AG04450 (cell line): ENCODE results near the gene ELAC2. TPM values are rescaled to one million over a fixed set of nuclear protein-coding genes. Genes with fewer than 3 reads are reported as not detected.

Source experiments
- CTCF ChIA-PET: fragments of 300-600, 350-600 bp; formaldehyde crosslinking; extraction: SDS; loops from one replicate; lab custom pipeline; 2022; ENCODE audit warnings: antibody characterized with exemption, inconsistent platforms; lab: Charles Lee
- POLR2A ChIA-PET: fragments of 350-600 bp; formaldehyde crosslinking; extraction: SDS; loops from one replicate; lab custom pipeline; 2021; ENCODE audit warnings: antibody characterized with exemption, inconsistent platforms; lab: Yijun Ruan, JAX
- DNase-seq: peaks from one replicate; pipeline ENCODE4 v3.0.0-alpha.2; 2011; ENCODE audit warnings: low read depth, low spot score
- H3K27ac ChIP-seq: one replicate; pipeline ENCODE4 v1.5.1; 2012; ENCODE audit warnings: low read depth, low read length, control low read depth
- H3K27me3 ChIP-seq: one replicate; pipeline ENCODE4 v1.6.0; 2012; ENCODE audit warnings: low read length; ENCODE audit not compliant: control insufficient read depth, insufficient read depth
- H3K4me3 ChIP-seq: 2 replicates; pipeline ENCODE4 v1.5.1; 2011; ENCODE audit warnings: mild to moderate bottlenecking, low read depth, low read length, control low read depth
- H3K9me3 ChIP-seq: 2 replicates; pipeline ENCODE4 v1.5.1; 2012; ENCODE audit warnings: low read length; ENCODE audit not compliant: control insufficient read depth, insufficient read depth
- CTCF ChIP-seq: IDR thresholded peaks from 2 replicates; pipeline ENCODE4 v1.5.1; 2011; ENCODE audit warnings: low read depth, low read length, control low read depth, inconsistent platforms
- polyA plus RNA-seq: library from polyadenylated mRNA; depleted of rRNA; stranded (reverse); fragments of >200 nt; gene quantifications from 2 replicates; pipeline ENCODE4 v1.2.3, GENCODE V29; 2011

ELAC2 gene
- polyA plus RNA-seq, 1 experiment, result 41.0 TPM

DNA sequence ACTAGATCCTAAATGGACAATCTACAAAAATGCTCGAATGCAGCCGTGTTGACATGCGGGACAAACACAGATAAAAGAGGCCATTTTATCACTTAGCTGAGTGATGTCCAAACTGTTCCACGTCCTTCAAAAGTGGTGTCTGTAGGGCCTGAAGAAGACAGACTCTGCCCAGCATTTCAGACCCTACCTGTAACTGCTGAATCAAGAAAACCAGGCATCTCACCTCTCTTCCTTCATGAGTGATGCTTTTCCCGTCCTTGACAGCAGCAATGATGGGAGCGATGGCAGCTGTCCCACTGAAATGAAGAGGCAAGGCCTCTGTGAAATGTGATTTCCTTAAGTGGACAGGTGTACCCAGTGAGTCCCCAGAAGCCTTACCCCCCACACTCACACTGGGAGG is 12.3 kb downstream of the ELAC2 start:
- DNase-seq, result no peak
- CTCF ChIA-PET, result interaction anchor here (1.0 to 3.6 kb wide), 3 partner anchors 263 to 824 kb away, joined by 3 to 18 read pairs (median 9); no protein-coding TSS in a partner anchor
- Histone ChIP-seq H3K27ac (no peak overlapping the region), H3K4me3 (no peak overlapping the region), H3K9me3 (no peaks in the 10 kb centered on the region), H3K27me3 (no peaks in the 10 kb centered on the region)
- POLR2A ChIA-PET, result interaction anchor here (1.1 kb wide), 1 partner anchor 13 kb away, joined by 3 read pairs; the partner anchor contains the start of gene ELAC2
- no peak for TF ChIP-seq CTCF

GRCh38 chr17:13004336-13004735 is 13.5 kb downstream of the ELAC2 start:
- Histone ChIP-seq H3K27me3 (no peaks in the 10 kb centered on the region), H3K4me3 (no peak overlapping the region), H3K9me3 (no peaks in the 10 kb centered on the region), H3K27ac (no peak overlapping the region)
- TF ChIP-seq CTCF, result no peak
- ChIA-PET CTCF (interaction anchor here (0.6 to 4.2 kb wide), 13 partner anchors 9 to 1023 kb away, joined by 3 to 43 read pairs (median 3); partner anchors contain the start of gene ELAC2), POLR2A (interaction anchor here (1.1 kb wide), 1 partner anchor 14 kb away, joined by 3 read pairs; the partner anchor contains the start of gene ELAC2)
- DNase-seq, result no peak

GRCh38 chr17:13003927-13004326 is 13.9 kb downstream of the ELAC2 start:
- no peaks in the 10 kb centered on the region for H3K9me3 ChIP-seq
- no peak overlapping the region for H3K27ac ChIP-seq
- no peak for DNase-seq
- H3K27me3 ChIP-seq, result no peaks in the 10 kb centered on the region
- H3K4me3 ChIP-seq, result no peak overlapping the region
- TF ChIP-seq CTCF, result no peak
- POLR2A ChIA-PET, result no interaction called here
- CTCF ChIA-PET, result interaction anchor here (0.6 to 4.2 kb wide), 11 partner anchors 9 to 870 kb away, joined by 3 to 43 read pairs (median 9); partner anchors contain the start of gene ELAC2

- DNase-seq, result no peak
- Histone ChIP-seq H3K27me3 (no peaks in the 10 kb centered on the region), H3K27ac (no peak overlapping the region), H3K4me3 (no peak overlapping the region), H3K9me3 (no peaks in the 10 kb centered on the region)
- POLR2A ChIA-PET, result no interaction called here
- no peak for TF ChIP-seq CTCF
- CTCF ChIA-PET, result interaction anchor here (0.8 to 4.2 kb wide), 17 partner anchors 10 to 950 kb away, joined by 3 to 43 read pairs (median 5); partner anchors contain the start of genes ELAC2 and MYOCD
Measured at GRCh38 chr17:13003454-13003851, 14.4 kb downstream of the ELAC2 start.

DNA sequence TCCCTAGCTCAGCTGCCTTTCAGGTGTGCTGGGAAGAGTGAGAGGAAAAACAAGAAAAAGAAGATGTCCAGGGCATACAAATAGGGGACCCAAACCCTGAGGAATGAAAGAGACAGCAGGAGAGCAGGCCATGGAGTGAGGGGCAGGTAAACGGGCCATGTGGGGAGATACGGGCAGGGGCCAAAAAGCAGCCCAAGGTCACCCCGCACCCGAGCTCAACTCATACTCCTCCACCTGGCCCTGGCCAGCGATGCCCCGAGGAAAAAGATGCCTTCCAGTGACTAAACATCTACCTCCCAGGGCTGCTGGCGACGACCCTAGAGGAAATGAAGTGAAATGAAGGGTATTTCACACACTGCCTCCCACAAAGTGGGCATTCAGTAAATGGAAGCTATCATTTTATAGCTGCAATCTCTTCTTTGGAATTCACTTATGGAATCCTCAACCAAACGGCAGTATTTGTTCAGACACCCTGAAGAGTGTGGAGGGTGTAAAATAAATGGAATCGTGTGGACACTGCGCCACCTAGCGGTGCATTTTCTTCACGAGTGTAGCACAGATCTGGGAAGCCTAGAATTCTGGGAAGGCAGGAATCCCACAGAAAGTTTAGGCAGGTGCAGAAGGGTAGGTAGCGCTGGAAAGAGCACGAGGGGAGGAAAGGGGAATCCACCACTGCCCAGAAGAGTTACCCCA is 14.9 kb downstream of the ELAC2 start:
- POLR2A ChIA-PET, result interaction anchor here (0.6 kb wide), 1 partner anchor 260 kb away, joined by 5 read pairs; no protein-coding TSS in a partner anchor
- CTCF ChIA-PET, result interaction anchor here (0.6 to 4.2 kb wide), 37 partner anchors 9 to 1552 kb away, joined by 3 to 43 read pairs (median 4); partner anchors contain the start of genes ELAC2 and MYOCD

More for the DNA sequence above, 14.9 kb downstream of the ELAC2 start:
- no peaks in the 10 kb centered on the region for H3K9me3 ChIP-seq
- peak; percentile 55 for DNase-seq
- H3K4me3 ChIP-seq, result no peak overlapping the region
- no peak overlapping the region for H3K27ac ChIP-seq
- TF ChIP-seq CTCF, result peak; percentile 80
- H3K27me3 ChIP-seq, result no peaks in the 10 kb centered on the region
